Endodermal cell (in vitro differentiated cells): ENCODE measurements around the gene PLA2G4C. TPM values are rescaled to one million over a fixed set of nuclear protein-coding genes. Genes with fewer than 3 reads are reported as not detected.

Experiments used
- DNase-seq: peaks from one replicate; pipeline ENCODE4 v3.0.0-alpha.2; 2017
- H3K27ac ChIP-seq: 2 replicates; pipeline ENCODE4 v1.5.1; 2013; ENCODE audit warnings: mild to moderate bottlenecking, low read depth, low read length, moderate library complexity
- H3K27me3 ChIP-seq: 2 replicates; pipeline ENCODE4 v1.6.1; 2013; ENCODE audit warnings: mild to moderate bottlenecking, low read length, moderate library complexity; ENCODE audit not compliant: insufficient read depth, control insufficient read depth, poor library complexity, severe bottlenecking
- H3K36me3 ChIP-seq: 2 replicates; pipeline ENCODE4 v1.7.0; 2013; ENCODE audit warnings: mild to moderate bottlenecking, low read length, moderate library complexity; ENCODE audit not compliant: control insufficient read depth, insufficient read depth
- H3K4me1 ChIP-seq: one replicate; pipeline ENCODE4 v1.7.0; 2013; ENCODE audit warnings: low read length; ENCODE audit not compliant: control insufficient read depth, insufficient read depth
- H3K4me3 ChIP-seq: 2 replicates; pipeline ENCODE4 v1.5.1; 2013; ENCODE audit warnings: mild to moderate bottlenecking, low read length, moderate library complexity
- H3K9ac ChIP-seq: 2 replicates; pipeline ENCODE4 v1.6.1; 2013; ENCODE audit warnings: mild to moderate bottlenecking, low read length, moderate library complexity; ENCODE audit not compliant: poor library complexity, severe bottlenecking; ENCODE audit errors: extremely low read depth
- H3K9me3 ChIP-seq: 2 replicates; pipeline ENCODE4 v1.6.1; 2013; ENCODE audit warnings: mild to moderate bottlenecking, low read length, moderate library complexity; ENCODE audit not compliant: control insufficient read depth
- H3K27ac Mint-ChIP-seq: 2 replicates; pipeline ENCODE4 v1.8.0; 2020; ENCODE audit warnings: mixed read lengths
- H3K27me3 Mint-ChIP-seq: 2 replicates; pipeline ENCODE4 v1.8.0; 2021; ENCODE audit warnings: mild to moderate bottlenecking, mixed read lengths; ENCODE audit not compliant: insufficient read depth
- H3K36me3 Mint-ChIP-seq: 2 replicates; pipeline ENCODE4 v1.8.0; 2020; ENCODE audit warnings: low read depth, mixed read lengths
- H3K4me1 Mint-ChIP-seq: 2 replicates; pipeline ENCODE4 v1.8.0; 2020; ENCODE audit warnings: mixed read lengths
- H3K4me3 Mint-ChIP-seq: 2 replicates; pipeline ENCODE4 v1.8.0; 2020; ENCODE audit warnings: mild to moderate bottlenecking, moderate library complexity, mixed read lengths
- H3K9me3 Mint-ChIP-seq: 2 replicates; pipeline ENCODE4 v1.8.0; 2020; ENCODE audit warnings: mild to moderate bottlenecking, mixed read lengths
- CTCF ChIP-seq: fragments of 200-600 bp; sonication (generic); conservative IDR thresholded peaks from 2 replicates; pipeline ENCODE4 v1.5.0; 2021; ENCODE audit warnings: antibody characterized with exemption, mild to moderate bottlenecking
- WGBS, 2 experiments: methylation state at CpG; one replicate each; pipeline versions ENCODE4 v1.1.5 to v1.1.7; 2013; ENCODE audit warnings: missing lambda C conversion rate in 2 of 2, mixed read lengths in 1 of 2; ENCODE audit not compliant: insufficient coverage in 1 of 2, insufficient read length in 1 of 2; 5-methylcytosine and 5-hydroxymethylcytosine counted together
- total RNA-seq, 2 donors: library from RNA; stranded (reverse); fragmentation: NEBNext Ultra II Directional in 1 of 2; extraction: Animal tissue kit (Norgen Biotek cat#: 25700) in 1 of 2; gene quantifications; 2 replicates in 1 of 2; 3 replicates in 1 of 2; pipeline ENCODE4 v1.2.1, GENCODE V29; 2021

Gene PLA2G4C
- total RNA-seq, 2 donors from 2014 or later, result 1.3 to 1.4 TPM

DNA sequence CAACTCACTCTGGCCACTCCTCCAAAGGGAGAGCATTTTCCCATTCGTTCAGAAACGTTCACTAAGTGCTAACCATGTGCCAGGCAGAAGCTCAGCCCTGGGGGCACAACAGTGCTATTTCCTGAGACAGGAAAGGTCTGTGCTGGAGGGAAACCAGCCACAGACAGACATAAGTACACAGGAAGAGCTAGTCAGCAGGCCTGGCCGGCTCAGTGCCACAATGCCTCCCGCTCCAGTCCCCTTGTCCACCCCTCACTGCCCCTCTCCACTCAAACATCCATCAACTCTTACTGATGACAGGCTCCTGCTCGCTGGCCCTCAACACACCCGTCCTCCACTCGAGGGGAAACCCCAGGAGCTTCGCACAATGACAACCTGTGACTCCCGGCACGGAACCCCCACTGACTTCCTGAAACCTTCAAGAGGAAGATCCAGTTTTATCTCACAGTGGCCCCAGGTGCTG, 11.3 kb upstream of the PLA2G4C start:
- Mint-ChIP-seq H3K27me3 (no peaks in the 10 kb centered on the region), H3K4me3 (no peak overlapping the region), H3K4me1 (no peaks in the 10 kb centered on the region), H3K27ac (no peak overlapping the region), H3K9me3 (no peaks in the 10 kb centered on the region), H3K36me3 (peaks cover 78% of the 10 kb centered on the region)
- H3K4me1 ChIP-seq, result no peaks in the 10 kb centered on the region
- no peaks in the 10 kb centered on the region for H3K27me3 ChIP-seq
- peaks cover 43% of the 10 kb centered on the region for H3K36me3 ChIP-seq
- H3K27ac ChIP-seq, result no peak overlapping the region
- H3K9ac ChIP-seq, result no peak overlapping the region
- no peaks in the 10 kb centered on the region for H3K9me3 ChIP-seq
- H3K4me3 ChIP-seq, result no peak overlapping the region
- DNase-seq, result no peak
- WGBS, 2 experiments, result 86 to 91% methylated on average over 8 to 10 of the region's 10 CpGs
- TF ChIP-seq CTCF, result no peak

DNA sequence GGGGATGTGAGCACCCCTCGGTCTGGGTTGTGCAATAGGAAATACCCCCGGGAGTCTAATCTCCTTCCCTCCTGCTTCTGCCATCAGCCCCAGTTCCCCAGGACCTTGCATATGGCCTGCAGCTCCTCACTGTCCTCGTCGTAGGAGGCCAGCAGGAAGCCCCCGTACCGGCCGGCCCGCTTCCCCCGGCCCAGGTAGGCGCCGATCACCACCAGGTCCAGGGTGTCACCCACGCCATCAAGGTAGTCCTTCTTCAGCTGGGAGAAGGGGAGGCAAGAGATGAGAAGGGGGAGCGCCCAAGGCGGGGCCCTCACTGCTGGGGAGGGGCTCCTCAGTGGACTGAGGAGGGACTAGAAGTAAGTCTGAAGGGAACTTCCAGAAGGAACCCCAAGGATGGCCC, 10.4 kb upstream of the PLA2G4C start:
- H3K36me3 ChIP-seq, result peaks cover 40% of the 10 kb centered on the region
- no peak for DNase-seq
- H3K27me3 ChIP-seq, result no peaks in the 10 kb centered on the region
- H3K9me3 ChIP-seq, result no peaks in the 10 kb centered on the region
- H3K4me3 ChIP-seq, result no peak overlapping the region
- H3K36me3 Mint-ChIP-seq, result peaks cover 77% of the 10 kb centered on the region
- no peak overlapping the region for H3K9ac ChIP-seq
- no peaks in the 10 kb centered on the region for H3K27me3 Mint-ChIP-seq
- H3K4me3 Mint-ChIP-seq, result no peak overlapping the region
- 88 to 94% methylated on average over 5 to 14 of the region's 14 CpGs for WGBS, 2 experiments
- no peaks in the 10 kb centered on the region for H3K4me1 Mint-ChIP-seq
- H3K9me3 Mint-ChIP-seq, result no peaks in the 10 kb centered on the region
- H3K4me1 ChIP-seq, result no peaks in the 10 kb centered on the region
- H3K27ac ChIP-seq, result no peak overlapping the region
- no peak overlapping the region for H3K27ac Mint-ChIP-seq
- no peak for TF ChIP-seq CTCF

GRCh38 chr19:48120505-48120904, 9.9 kb upstream of the PLA2G4C start:
- Mint-ChIP-seq H3K9me3 (no peaks in the 10 kb centered on the region), H3K4me1 (no peaks in the 10 kb centered on the region), H3K36me3 (peaks cover 74% of the 10 kb centered on the region), H3K4me3 (no peak overlapping the region), H3K27me3 (no peaks in the 10 kb centered on the region), H3K27ac (no peak overlapping the region)
- no peak for TF ChIP-seq CTCF
- 96 to 100% methylated on average over 2 of the region's 2 CpGs for WGBS, 2 experiments
- Histone ChIP-seq H3K4me1 (no peaks in the 10 kb centered on the region), H3K9ac (no peak overlapping the region), H3K9me3 (no peaks in the 10 kb centered on the region), H3K27me3 (no peaks in the 10 kb centered on the region), H3K36me3 (peaks cover 38% of the 10 kb centered on the region), H3K27ac (no peak overlapping the region), H3K4me3 (no peak overlapping the region)
- no peak for DNase-seq
